Stomach (tissue), 4 donors: ENCODE measurements around the gene IVD.

Experiments used
- EP300 ChIP-seq: sonication (generic); formaldehyde crosslinking; IDR thresholded peaks from one replicate; pipeline ENCODE4 v1.6.1; 2017; ENCODE audit warnings: antibody characterized with exemption
- POLR2A ChIP-seq, 4 donors: fragments of 450-650 bp; IDR thresholded peaks; one replicate each; pipeline ENCODE4 v1.6.1; 2016; ENCODE audit warnings: antibody characterized with exemption in 4 of 4, control low read depth in 2 of 4, mild to moderate bottlenecking in 1 of 4, moderate library complexity in 1 of 4
- POLR2AphosphoS5 ChIP-seq, 3 donors: sonication (generic); formaldehyde crosslinking; IDR thresholded peaks; one replicate each; pipeline ENCODE4 v1.6.1; 2016; ENCODE audit warnings: antibody characterized with exemption in 3 of 3
- TF ChIP-seq, protein P1 (sequence below), 7 experiments: fragments of 450-650 bp in 4 of 7; fragments of 200-600 bp in 3 of 7; sonication (generic) in 3 of 7; IDR thresholded peaks; one replicate each; pipeline ENCODE4 v1.5.1; 2016 to 2019; ENCODE audit warnings: antibody characterized with exemption in 7 of 7, control low read depth in 2 of 7, mild to moderate bottlenecking in 1 of 7

DNA sequence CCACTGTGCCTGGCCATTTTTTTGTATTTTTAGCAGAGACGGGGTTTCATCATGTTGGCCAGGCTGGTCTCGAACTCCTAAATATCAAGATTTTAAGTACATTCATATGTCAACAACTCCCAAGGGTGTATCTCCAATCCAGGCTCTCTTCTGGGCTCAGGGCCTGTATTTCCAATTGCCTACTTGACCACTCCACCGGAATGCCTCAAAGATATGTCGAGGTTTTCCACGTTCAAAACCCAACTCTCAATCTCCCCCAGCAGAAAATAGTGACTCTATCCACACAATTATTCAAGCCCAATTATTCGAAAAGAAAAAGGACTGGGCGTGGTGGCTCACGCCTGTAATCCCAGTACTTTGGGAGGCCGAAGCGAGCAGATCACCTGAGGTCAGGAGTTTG is 25.0 kb upstream of the IVD start:
- TF ChIP-seq, protein P1, sequence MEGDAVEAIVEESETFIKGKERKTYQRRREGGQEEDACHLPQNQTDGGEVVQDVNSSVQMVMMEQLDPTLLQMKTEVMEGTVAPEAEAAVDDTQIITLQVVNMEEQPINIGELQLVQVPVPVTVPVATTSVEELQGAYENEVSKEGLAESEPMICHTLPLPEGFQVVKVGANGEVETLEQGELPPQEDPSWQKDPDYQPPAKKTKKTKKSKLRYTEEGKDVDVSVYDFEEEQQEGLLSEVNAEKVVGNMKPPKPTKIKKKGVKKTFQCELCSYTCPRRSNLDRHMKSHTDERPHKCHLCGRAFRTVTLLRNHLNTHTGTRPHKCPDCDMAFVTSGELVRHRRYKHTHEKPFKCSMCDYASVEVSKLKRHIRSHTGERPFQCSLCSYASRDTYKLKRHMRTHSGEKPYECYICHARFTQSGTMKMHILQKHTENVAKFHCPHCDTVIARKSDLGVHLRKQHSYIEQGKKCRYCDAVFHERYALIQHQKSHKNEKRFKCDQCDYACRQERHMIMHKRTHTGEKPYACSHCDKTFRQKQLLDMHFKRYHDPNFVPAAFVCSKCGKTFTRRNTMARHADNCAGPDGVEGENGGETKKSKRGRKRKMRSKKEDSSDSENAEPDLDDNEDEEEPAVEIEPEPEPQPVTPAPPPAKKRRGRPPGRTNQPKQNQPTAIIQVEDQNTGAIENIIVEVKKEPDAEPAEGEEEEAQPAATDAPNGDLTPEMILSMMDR (IDR thresholded peaks at IDR 0.05): no peak
- TF ChIP-seq POLR2A (IDR thresholded peaks at IDR 0.05) (no peak), POLR2AphosphoS5 (IDR thresholded peaks at IDR 0.05) (no peak), EP300 (no peak)
